ENCODE results near the gene PLA1A.
"Not testable (repeated sequence)": the region's sequence is repeated elsewhere in the genome, so short reads cannot be mapped to it uniquely, and the experiment has no call there.

PLA1A gene

DNA sequence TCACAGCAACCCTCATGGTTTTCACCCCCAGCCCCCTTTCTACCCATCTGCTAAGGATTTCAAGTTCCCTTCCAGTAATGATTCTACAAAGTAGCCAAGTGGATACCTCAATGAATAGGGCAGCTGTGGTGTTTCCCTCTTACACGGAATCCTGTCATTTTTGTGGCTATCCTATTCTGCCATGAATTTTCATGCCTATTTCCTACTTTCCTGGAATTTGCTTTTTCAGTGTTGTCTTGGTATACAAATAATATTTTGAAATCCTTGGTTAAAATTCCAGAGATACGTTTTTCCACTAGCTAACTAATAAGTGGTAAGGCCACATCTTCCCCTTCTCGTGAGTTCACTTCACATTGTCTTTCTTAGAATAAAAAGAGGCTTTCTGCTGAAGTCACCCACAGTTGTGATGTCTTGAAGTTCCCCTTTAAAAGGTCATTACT is 10.9 kb upstream of the PLA1A start:
- TF ChIP-seq, protein P1, sequence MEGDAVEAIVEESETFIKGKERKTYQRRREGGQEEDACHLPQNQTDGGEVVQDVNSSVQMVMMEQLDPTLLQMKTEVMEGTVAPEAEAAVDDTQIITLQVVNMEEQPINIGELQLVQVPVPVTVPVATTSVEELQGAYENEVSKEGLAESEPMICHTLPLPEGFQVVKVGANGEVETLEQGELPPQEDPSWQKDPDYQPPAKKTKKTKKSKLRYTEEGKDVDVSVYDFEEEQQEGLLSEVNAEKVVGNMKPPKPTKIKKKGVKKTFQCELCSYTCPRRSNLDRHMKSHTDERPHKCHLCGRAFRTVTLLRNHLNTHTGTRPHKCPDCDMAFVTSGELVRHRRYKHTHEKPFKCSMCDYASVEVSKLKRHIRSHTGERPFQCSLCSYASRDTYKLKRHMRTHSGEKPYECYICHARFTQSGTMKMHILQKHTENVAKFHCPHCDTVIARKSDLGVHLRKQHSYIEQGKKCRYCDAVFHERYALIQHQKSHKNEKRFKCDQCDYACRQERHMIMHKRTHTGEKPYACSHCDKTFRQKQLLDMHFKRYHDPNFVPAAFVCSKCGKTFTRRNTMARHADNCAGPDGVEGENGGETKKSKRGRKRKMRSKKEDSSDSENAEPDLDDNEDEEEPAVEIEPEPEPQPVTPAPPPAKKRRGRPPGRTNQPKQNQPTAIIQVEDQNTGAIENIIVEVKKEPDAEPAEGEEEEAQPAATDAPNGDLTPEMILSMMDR (conservative IDR thresholded peaks at IDR 0.05; ENCODE audit: control insufficient read depth, insufficient read depth, low read depth, low read length) = no peak
- DNase-seq (ENCODE audit: low read depth) = no peak
- no peak overlapping the region for H3K4me3 ChIP-seq (ENCODE audit: control insufficient read depth, low read depth, low read length)

DNA sequence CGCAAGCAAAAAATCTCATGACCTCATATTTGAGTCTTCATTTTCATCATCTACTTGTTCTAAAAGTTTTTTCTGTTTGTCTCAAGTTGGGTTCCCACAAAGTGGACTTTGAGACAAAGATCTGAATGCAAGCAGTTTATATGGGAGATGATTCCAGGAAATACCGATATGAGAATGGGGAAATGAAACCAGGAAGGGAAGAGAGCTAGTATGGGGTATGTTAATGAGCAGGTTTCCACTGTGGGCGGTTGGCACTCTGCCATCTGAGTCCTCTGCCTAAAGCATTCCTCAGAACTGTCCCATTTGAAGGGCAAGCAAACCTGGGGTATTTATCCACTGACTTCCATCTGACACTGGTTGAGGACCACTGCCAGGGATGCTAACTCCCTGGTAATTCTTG is 9.6 kb upstream of the PLA1A start:
- no peak overlapping the region for H3K4me3 ChIP-seq (ENCODE audit: control insufficient read depth, low read depth, low read length)
- TF ChIP-seq, protein P1 (conservative IDR thresholded peaks at IDR 0.05; ENCODE audit: control insufficient read depth, insufficient read depth, low read depth, low read length) = no peak
- DNase-seq (ENCODE audit: low read depth) = no peak

DNA sequence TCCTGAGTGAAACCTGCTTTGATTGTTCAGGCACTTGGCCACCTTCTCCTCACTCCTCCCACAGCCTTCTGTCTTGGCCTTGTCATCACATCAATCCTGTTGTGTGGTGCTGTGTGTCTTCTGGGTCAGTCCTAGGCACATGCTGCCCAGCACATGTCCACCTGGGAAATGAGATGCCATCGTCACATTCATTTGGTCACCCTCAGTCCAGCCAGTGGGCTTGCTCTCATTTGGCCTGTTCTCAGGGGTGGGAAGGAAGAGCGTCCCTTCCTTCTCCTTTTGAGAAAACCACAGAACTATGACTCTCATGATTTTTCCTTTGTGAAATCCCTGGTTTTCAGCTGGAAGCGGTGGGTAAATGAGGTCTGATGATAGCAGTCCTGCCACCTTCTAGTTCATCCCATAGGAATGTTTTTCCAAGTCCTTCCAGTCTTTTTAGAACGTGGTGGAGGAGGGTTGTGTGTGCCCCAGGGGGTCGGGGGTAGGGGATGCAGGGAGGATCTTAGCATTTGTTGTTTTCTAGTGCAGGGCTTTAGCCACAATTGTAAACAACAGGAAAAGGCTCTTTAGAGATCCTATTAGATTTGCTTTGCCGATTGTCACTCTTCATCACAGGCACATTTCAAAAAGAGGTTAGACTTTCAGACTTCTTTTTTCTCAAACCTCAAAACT is 8.4 kb upstream of the PLA1A start:
- no peak for DNase-seq (ENCODE audit: low read depth)
- TF ChIP-seq, protein P1 (conservative IDR thresholded peaks at IDR 0.05; ENCODE audit: control insufficient read depth, insufficient read depth, low read depth, low read length) = no peak
- no peak overlapping the region for H3K4me3 ChIP-seq (ENCODE audit: control insufficient read depth, low read depth, low read length)

DNA sequence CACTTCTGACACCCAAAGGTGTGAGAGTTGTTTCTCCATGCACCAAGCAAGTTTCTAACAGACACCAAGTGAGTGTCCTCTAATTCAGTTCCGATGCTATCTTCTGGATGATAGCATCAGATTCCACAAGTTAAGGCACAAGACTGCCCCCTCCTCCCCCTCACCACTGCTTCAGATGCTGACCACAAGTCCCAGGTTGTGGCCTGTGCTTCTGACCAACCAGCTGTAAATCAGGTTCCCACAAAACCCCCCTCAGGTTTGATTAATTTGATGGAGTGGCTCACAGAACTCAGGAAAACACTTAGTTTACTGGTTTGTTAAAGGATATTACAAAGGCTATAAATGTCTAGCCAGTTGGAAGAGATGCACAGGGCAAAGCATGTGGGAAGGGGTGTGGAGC is 7.0 kb upstream of the PLA1A start:
- DNase-seq (ENCODE audit: low read depth) = no peak
- H3K4me3 ChIP-seq (ENCODE audit: control insufficient read depth, low read depth, low read length) = no peak overlapping the region
- TF ChIP-seq, protein P1 (conservative IDR thresholded peaks at IDR 0.05; ENCODE audit: control insufficient read depth, insufficient read depth, low read depth, low read length) = no peak

DNA sequence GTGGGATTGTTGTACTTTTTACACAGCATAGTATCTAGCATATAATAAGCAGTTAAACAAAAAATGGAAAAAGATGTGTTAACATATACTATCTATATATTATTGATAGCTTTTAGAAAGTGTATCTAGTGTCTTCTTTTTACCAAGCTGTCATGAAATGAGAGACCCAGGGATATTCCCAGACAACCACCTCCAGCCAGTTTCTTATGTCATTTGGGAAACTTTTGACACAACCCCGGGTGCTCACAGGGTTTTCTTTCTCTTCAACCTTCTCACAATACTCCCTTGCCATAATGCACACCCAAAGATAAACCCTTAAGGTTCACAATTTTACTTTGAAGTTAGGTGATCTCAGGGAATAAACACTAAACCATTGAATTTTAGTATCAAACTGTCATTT is 4.8 kb upstream of the PLA1A start:
- no peak overlapping the region for H3K4me3 ChIP-seq (ENCODE audit: control insufficient read depth, low read depth, low read length)
- TF ChIP-seq, protein P1 (conservative IDR thresholded peaks at IDR 0.05; ENCODE audit: control insufficient read depth, insufficient read depth, low read depth, low read length) = no peak
- no peak for DNase-seq (ENCODE audit: low read depth)

DNA sequence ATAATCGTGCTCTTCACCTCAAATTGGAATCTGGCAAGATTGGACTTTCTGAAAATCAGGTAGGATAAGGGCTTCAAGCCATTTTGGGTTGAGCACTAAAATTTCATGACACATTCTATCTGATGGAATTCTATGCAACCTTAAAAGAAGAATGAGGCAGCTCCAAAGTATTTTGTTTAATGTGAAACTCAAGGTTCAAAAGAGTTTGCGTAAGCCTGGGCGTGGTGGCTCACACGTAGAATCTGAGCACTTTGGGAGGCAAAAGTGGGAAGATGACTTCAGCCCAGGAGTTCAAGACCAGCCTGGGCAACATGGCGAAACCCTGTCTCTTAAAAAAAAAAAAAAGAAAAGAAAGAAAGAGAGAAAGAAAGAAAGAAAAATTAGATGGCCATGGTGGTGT is 3.6 kb upstream of the PLA1A start:
- DNase-seq (ENCODE audit: low read depth) = no peak
- no peak overlapping the region for H3K4me3 ChIP-seq (ENCODE audit: control insufficient read depth, low read depth, low read length)
- TF ChIP-seq, protein P1 (conservative IDR thresholded peaks at IDR 0.05; ENCODE audit: control insufficient read depth, insufficient read depth, low read depth, low read length) = no peak

DNA sequence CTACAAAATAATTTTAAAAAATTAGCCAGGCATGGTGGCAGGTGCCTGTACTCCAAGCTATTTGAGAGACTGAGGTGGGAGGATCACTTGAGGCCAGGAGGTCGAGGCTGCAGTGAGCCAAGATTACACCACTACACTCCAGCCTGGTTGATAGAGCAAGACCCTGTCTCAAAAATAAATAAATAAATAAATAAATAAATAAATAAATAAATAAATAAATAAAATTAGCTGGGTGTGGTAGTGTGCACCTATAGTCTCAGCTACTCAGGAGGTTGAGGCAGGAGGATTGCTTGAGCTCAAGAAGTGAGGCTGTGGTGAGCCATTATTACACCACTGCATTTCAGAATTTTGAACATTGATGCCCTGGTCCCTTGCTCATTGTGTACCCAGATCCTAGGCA is 2.8 kb upstream of the PLA1A start:
- H3K4me3 ChIP-seq (ENCODE audit: control insufficient read depth, low read depth, low read length); DNase-seq (ENCODE audit: low read depth): not testable (repeated sequence)
